ENCODE measurements around the gene VAC14. TPM values are rescaled to one million over a fixed set of nuclear protein-coding genes. Genes with fewer than 3 reads are reported as not detected.

Gene VAC14
- polyA plus RNA-seq, 1 of the 3 experiments (the other 2 are of a cell fraction): 33.2 TPM

DNA sequence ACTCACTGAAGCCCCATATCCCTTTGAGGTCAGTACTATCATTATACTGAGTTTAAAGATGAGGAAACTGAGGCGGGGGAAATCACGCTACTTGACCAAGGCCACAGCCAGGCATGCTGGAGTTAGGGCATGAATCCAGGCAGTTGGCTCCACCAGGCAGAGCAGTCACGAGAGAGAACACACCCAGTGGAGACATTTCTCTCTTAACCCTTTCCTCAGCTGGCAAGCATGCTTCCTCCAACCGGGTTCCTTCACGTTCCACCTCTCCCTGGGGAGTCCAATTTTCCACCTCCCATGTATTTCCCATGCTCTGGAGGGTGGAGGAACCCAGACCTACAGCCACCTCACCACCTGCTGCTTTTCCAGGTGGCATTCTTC is 32.8 kb downstream of the VAC14 start (continued):
- TF ChIP-seq TEAD4 (IDR thresholded peaks at IDR 0.05; ENCODE audit: borderline replicate concordance, insufficient read depth) (no peak), EP300 (IDR thresholded peaks at IDR 0.05; ENCODE audit: borderline replicate concordance in 1 of 2, low read depth in 1 of 2, low read length in 1 of 2) (no peak), NRF1 (IDR thresholded peaks at IDR 0.05; ENCODE audit: low read depth, low read length) (no peak), CHD2 (IDR thresholded peaks at IDR 0.05; ENCODE audit: low read length, partially characterized antibody) (no peak), EZH2phosphoT487 (IDR thresholded peaks at IDR 0.05; ENCODE audit: borderline replicate concordance, low read depth) (no peak), RFX5 (IDR thresholded peaks at IDR 0.05; ENCODE audit: low read length) (no peak)
- TF ChIP-seq, protein P1, sequence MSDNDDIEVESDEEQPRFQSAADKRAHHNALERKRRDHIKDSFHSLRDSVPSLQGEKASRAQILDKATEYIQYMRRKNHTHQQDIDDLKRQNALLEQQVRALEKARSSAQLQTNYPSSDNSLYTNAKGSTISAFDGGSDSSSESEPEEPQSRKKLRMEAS (IDR thresholded peaks at IDR 0.05; ENCODE audit: low read depth): no peak
- TF ChIP-seq, protein P2, sequence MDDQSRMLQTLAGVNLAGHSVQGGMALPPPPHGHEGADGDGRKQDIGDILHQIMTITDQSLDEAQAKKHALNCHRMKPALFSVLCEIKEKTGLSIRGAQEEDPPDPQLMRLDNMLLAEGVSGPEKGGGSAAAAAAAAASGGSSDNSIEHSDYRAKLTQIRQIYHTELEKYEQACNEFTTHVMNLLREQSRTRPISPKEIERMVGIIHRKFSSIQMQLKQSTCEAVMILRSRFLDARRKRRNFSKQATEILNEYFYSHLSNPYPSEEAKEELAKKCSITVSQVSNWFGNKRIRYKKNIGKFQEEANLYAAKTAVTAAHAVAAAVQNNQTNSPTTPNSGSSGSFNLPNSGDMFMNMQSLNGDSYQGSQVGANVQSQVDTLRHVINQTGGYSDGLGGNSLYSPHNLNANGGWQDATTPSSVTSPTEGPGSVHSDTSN (IDR thresholded peaks at IDR 0.05): no peak

- Histone ChIP-seq H3K36me3 (replicated peaks in 1 of 2; ENCODE audit: control insufficient read depth in 1 of 2, insufficient read depth in 2 of 2, low read length in 1 of 2) (peaks cover 17 to 29% of the 10 kb centered on the region in 2 experiments), H3K9me3 (no peaks in the 10 kb centered on the region), H3K27ac (ENCODE audit: low read depth in 2 of 2, low read length in 1 of 2) (no peak overlapping the region), H3K9me2 (no peaks in the 10 kb centered on the region), H3K9ac (no peak overlapping the region), H3K27me3 (ENCODE audit: insufficient read depth) (no peaks in the 10 kb centered on the region), H3K79me2 (ENCODE audit: insufficient read depth) (no peaks in the 10 kb centered on the region), H3K4me3 (ENCODE audit: low read depth in 2 of 2, low read length in 1 of 2) (no peak overlapping the region), H3K4me2 (no peak overlapping the region), H3F3A (replicated peaks; ENCODE audit: insufficient read depth) (peaks cover 5% of the 10 kb centered on the region), H3K4me1 (ENCODE audit: control insufficient read depth in 1 of 2, insufficient read depth in 2 of 2, low read depth in 1 of 2, low read length in 1 of 2) (peaks cover 0 to 3% of the 10 kb centered on the region in 2 experiments; a peak in 1 of 4 replicates), H2AFZ (ENCODE audit: low read depth) (no peak overlapping the region), H4K20me1 (ENCODE audit: insufficient read depth) (no peaks in the 10 kb centered on the region)
- ChIA-PET POLR2A (no interaction called here), CTCF (interaction anchor here (1.2 to 9.6 kb wide), 4 partner anchors 12 to 89 kb away, joined by 3 to 181 read pairs (median 6); partner anchors contain the start of gene MTSS2)
- WGBS (ENCODE audit: low lambda C conversion rate): 69% methylated on average over 4 of the region's 4 CpGs
- TF ChIP-seq GABPA (IDR thresholded peaks at IDR 0.05; ENCODE audit: low read depth) (no peak), RCOR1 (IDR thresholded peaks at IDR 0.05; ENCODE audit: low read length) (no peak), NFIC (IDR thresholded peaks at IDR 0.05; ENCODE audit: borderline replicate concordance) (no peak)
- DNase-seq: no peak
Observed at GRCh38 chr16:70767377-70768202, 33.4 kb downstream of the VAC14 start.

DNA sequence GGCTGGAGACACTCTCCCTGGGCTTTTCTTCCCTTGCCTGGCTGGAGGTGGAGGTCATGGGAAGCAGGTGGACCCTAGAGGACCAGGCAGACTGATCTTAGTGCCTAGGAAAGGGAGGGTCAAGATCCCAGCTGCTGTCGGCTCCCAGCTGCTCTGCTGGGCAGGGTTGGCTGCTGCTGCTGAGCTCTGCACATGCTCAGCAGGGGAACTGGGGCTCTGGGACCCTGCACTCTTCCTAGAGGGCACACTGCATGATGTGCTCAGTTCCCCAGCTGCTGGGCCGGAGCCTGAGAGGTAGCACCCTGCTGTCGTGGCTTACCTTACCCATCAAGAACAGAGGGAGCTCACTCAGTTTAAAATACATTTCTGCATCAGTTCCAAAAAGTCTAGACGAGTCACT is 34.3 kb downstream of the VAC14 start:
- Histone ChIP-seq H3K4me2 (no peak overlapping the region), H3K27ac (ENCODE audit: low read depth in 2 of 2, low read length in 1 of 2) (no peak overlapping the region), H3K36me3 (replicated peaks in 1 of 2; ENCODE audit: control insufficient read depth in 1 of 2, insufficient read depth in 2 of 2, low read length in 1 of 2) (peaks cover 9 to 25% of the 10 kb centered on the region in 2 experiments), H3K4me1 (ENCODE audit: control insufficient read depth in 1 of 2, insufficient read depth in 2 of 2, low read depth in 1 of 2, low read length in 1 of 2) (peaks cover 3 to 4% of the 10 kb centered on the region in 2 experiments; a peak in 3 of 4 replicates), H3K27me3 (ENCODE audit: insufficient read depth) (no peaks in the 10 kb centered on the region), H3K9me2 (no peaks in the 10 kb centered on the region), H3K4me3 (ENCODE audit: low read depth in 2 of 2, low read length in 1 of 2) (no peak overlapping the region), H3K9me3 (no peaks in the 10 kb centered on the region), H3F3A (replicated peaks; ENCODE audit: insufficient read depth) (peaks cover 9% of the 10 kb centered on the region), H3K9ac (no peak overlapping the region), H3K79me2 (ENCODE audit: insufficient read depth) (no peaks in the 10 kb centered on the region), H4K20me1 (ENCODE audit: insufficient read depth) (no peaks in the 10 kb centered on the region), H2AFZ (ENCODE audit: low read depth) (no peak overlapping the region)
- WGBS (ENCODE audit: low lambda C conversion rate): 92% methylated on average over 2 of the region's 4 CpGs
- POLR2A ChIA-PET: no interaction called here
- CTCF ChIA-PET: interaction anchor here (1.6 to 9.6 kb wide), 3 partner anchors 13 to 88 kb away, joined by 3 to 181 read pairs (median 8); partner anchors contain the start of gene MTSS2
- no peak for DNase-seq
- TF ChIP-seq JUND (IDR thresholded peaks at IDR 0.05): no peak
- no peak for TF ChIP-seq TEAD4 (IDR thresholded peaks at IDR 0.05; ENCODE audit: borderline replicate concordance, insufficient read depth)
- TF ChIP-seq, protein P1 (IDR thresholded peaks at IDR 0.05; ENCODE audit: low read depth): no peak
- TF ChIP-seq, protein P3, sequence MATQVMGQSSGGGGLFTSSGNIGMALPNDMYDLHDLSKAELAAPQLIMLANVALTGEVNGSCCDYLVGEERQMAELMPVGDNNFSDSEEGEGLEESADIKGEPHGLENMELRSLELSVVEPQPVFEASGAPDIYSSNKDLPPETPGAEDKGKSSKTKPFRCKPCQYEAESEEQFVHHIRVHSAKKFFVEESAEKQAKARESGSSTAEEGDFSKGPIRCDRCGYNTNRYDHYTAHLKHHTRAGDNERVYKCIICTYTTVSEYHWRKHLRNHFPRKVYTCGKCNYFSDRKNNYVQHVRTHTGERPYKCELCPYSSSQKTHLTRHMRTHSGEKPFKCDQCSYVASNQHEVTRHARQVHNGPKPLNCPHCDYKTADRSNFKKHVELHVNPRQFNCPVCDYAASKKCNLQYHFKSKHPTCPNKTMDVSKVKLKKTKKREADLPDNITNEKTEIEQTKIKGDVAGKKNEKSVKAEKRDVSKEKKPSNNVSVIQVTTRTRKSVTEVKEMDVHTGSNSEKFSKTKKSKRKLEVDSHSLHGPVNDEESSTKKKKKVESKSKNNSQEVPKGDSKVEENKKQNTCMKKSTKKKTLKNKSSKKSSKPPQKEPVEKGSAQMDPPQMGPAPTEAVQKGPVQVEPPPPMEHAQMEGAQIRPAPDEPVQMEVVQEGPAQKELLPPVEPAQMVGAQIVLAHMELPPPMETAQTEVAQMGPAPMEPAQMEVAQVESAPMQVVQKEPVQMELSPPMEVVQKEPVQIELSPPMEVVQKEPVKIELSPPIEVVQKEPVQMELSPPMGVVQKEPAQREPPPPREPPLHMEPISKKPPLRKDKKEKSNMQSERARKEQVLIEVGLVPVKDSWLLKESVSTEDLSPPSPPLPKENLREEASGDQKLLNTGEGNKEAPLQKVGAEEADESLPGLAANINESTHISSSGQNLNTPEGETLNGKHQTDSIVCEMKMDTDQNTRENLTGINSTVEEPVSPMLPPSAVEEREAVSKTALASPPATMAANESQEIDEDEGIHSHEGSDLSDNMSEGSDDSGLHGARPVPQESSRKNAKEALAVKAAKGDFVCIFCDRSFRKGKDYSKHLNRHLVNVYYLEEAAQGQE (IDR thresholded peaks at IDR 0.05; ENCODE audit: low read depth, low read length): no peak
- no peak for TF ChIP-seq CHD2 (IDR thresholded peaks at IDR 0.05; ENCODE audit: low read length, partially characterized antibody)
- no peak for TF ChIP-seq FOSL2 (IDR thresholded peaks at IDR 0.05; ENCODE audit: borderline replicate concordance, low read depth)
- TF ChIP-seq IRF3 (IDR thresholded peaks at IDR 0.05; ENCODE audit: low read depth, low read length): no peak
- TF ChIP-seq SIN3A (IDR thresholded peaks at IDR 0.05; ENCODE audit: borderline replicate concordance, low read depth, low read length): no peak
- no peak for TF ChIP-seq FOXJ3 (CRISPR knock-in tag; IDR thresholded peaks at IDR 0.05)
- TF ChIP-seq EP300 (IDR thresholded peaks at IDR 0.05; ENCODE audit: borderline replicate concordance in 1 of 2, low read depth in 1 of 2, low read length in 1 of 2): no peak
- no peak for TF ChIP-seq EZH2phosphoT487 (IDR thresholded peaks at IDR 0.05; ENCODE audit: borderline replicate concordance, low read depth)

Data from SK-N-SH (cell line).